Dendritic cell treated with granulocyte-macrophage colony-stimulating factor and Interleukin-4, amounts not matched to agents 40 ng/mL and 50 ng/mL, for 4 days (primary cell): ENCODE results near the gene VPS54.
A peak's percentile ranks its signal among the peaks of the same experiment; 100 is the strongest.

ENCODE experiments used
- H3K27ac Mint-ChIP-seq: one replicate; pipeline ENCODE4 v1.8.0; 2022; ENCODE audit warnings: mild to moderate bottlenecking, mixed read lengths
- H3K27me3 Mint-ChIP-seq: one replicate; pipeline ENCODE4 v1.8.0; 2022; ENCODE audit warnings: mild to moderate bottlenecking, mixed read lengths
- H3K36me3 Mint-ChIP-seq: one replicate; pipeline ENCODE4 v1.8.0; 2022; ENCODE audit warnings: low read depth, mixed read lengths
- H3K4me1 Mint-ChIP-seq: one replicate; pipeline ENCODE4 v1.8.0; 2022; ENCODE audit warnings: low read depth, mixed read lengths
- H3K4me3 Mint-ChIP-seq: one replicate; pipeline ENCODE4 v1.8.0; 2022; ENCODE audit warnings: mild to moderate bottlenecking, moderate library complexity, mixed read lengths
- H3K9me3 Mint-ChIP-seq: one replicate; pipeline ENCODE4 v1.8.0; 2022; ENCODE audit warnings: mixed read lengths
- intact Hi-C: fragments of 100-400 bp; cut with micrococcal nuclease; formaldehyde crosslinking; loops from one replicate; pipeline ENCODE4 v1.15.0; 2022

Gene VPS54

DNA sequence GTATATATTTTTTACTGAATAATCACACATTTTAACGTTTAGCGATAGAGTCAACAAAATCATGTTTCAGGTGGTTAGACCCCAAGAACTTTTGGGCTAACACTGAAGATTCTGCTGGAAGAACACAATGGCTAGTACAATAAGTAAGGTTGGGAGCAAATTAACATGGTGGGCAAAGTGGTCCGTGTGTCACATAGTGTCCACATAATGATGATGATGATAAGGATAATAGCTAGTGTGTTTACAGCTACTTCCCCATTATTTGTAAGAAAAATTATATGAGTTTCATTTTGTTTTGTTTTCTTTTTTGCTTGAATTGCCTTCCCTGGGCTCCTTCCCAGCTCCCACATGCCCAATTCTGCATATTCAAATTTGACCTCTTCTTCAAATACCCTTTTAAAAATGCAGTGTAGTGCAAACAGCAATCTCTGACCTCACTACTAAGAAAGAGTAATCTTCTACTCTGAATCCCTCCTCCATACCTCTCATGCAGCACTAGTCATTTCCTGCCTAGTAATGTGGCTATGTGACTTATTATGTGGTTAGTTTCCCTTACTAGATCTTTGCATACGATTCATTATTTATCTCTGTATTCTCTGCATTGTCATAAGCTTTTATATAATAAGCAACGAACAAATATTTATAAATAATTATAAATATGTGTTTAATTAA, 16.9 kb upstream of the VPS54 start:
- Mint-ChIP-seq H3K4me1 (peaks cover 27% of the 10 kb centered on the region), H3K36me3 (no peaks in the 10 kb centered on the region), H3K27ac (peak overlapping the region; percentile 28), H3K27me3 (no peaks in the 10 kb centered on the region), H3K9me3 (peaks cover 18% of the 10 kb centered on the region), H3K4me3 (peak overlapping the region; percentile 27)
- intact Hi-C loops = no loop called here

DNA sequence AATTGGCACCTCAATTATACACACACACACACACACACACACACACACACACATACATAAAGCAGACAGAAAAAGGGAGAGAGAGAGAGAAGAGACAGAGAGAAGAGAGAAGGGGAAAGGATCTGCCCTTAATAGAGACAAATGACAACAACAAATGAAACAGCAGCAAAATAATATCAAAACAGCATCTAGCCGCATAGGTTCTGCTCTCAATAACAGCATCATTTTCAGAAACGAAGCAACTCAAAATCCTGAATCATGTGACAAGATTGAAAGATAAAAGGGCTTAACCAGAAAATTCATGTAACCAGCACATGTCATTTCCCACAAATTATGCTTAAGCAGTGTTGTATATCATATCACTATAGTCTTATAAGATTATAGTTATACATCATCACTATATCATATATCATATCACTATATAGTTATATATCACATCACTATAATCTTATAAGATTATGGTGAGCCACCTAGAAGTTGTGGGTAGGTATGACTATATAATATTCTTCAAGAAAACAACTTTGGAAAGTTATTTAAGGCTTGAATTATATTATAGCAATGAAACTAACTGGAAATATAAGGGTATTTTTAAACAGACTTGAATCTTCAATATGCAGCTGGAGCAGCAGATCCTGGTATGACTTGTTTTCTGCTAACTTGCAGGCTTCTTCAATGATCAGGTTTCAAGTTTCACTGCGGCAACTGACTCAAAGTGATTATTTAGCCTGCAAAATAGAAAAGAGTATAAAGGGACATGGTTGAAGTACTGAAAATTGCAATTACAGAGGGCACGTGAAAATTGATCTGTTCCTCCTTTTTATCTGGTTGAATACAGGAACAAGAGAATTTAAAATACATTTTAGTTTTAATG, 16.1 kb upstream of the VPS54 start:
- Mint-ChIP-seq H3K36me3 (no peaks in the 10 kb centered on the region), H3K9me3 (peaks cover 18% of the 10 kb centered on the region), H3K27ac (no peak overlapping the region), H3K27me3 (no peaks in the 10 kb centered on the region), H3K4me3 (no peak overlapping the region), H3K4me1 (peaks cover 25% of the 10 kb centered on the region)
- intact Hi-C loops = no loop called here

DNA sequence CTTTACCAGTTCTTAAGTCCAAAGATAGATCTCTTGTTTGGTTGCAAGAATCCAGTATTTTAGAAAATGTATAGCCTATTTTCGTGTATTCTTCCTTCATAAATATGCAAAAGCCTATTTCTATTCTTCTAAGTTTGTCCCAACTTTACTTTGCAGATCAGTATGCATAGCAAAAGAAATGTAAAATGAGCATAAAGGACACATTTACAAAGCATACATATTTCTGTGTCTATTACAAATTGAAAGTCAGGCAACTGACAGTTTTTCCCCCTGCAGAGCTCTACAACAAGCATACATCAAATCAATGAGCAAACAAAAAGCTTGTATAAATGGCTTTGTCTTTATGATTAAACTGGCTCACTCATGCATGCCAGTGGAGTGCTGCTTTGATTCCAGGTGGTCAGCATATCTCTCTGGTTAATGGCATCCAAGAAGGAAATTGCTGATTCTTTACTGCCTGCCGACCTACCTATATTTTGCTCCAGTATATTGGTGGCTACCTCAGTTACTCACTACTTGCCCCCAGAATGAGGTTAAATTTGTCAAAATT, 10.0 kb upstream of the VPS54 start:
- H3K27me3 Mint-ChIP-seq = no peaks in the 10 kb centered on the region
- H3K27ac Mint-ChIP-seq = no peak overlapping the region
- peaks cover 7% of the 10 kb centered on the region for H3K4me1 Mint-ChIP-seq
- peaks cover 8% of the 10 kb centered on the region for H3K9me3 Mint-ChIP-seq
- intact Hi-C loops = no loop called here
- H3K36me3 Mint-ChIP-seq = no peaks in the 10 kb centered on the region
- H3K4me3 Mint-ChIP-seq = no peak overlapping the region

DNA sequence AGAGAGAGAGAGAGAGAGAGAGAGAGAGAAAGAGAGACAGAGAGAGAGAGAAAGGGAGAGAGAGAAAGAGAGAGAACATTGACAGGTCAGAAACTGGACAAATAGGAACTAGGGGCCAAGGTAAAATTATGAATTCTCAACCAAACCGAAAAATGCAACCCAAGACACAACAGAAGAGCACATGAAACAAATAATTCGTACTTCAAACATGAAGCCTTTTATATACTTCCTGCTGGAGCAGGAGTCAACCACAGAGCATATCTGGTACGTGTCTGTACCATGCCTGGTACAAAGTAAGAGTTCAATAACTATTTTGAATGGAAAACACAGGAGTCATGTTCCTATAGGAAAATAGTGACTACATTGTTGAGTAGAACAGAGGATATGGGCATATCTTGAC, 6.5 kb upstream of the VPS54 start:
- Mint-ChIP-seq H3K27ac (no peak overlapping the region), H3K4me3 (no peak overlapping the region), H3K36me3 (no peaks in the 10 kb centered on the region), H3K9me3 (no peaks in the 10 kb centered on the region), H3K4me1 (no peaks in the 10 kb centered on the region), H3K27me3 (no peaks in the 10 kb centered on the region)
- intact Hi-C loops = no loop called here

DNA sequence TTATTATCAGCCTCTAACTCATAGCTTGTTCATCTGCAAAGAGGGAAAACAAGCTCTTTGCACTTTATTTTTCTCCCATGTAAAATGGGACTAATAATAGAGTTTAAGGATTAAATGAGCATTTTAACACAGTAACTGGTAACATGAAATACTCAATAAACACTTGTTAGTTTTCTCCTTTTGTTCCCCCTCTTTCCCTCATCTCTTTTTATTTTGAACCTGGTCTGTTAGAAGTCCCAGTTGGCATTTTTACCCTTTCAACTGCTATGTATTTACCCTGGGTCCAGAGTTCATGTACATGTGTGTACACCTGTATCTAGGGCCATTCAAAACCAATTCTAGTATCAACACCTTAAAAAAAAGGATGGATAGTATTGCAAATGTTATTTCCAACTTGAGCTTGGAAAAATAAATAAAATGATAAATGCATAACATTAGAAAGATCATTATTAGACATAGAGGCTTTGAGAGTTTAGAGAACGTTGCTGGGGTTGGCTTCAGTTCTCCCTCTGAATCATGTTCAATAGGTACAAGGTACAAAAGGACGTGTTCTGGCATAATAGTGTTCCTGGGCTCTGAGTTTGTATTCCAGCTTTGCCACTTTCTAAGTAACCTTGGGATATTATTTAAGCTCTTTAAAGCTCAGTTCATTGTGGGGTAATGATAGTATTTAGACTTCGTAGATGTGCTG, 5.2 kb upstream of the VPS54 start:
- intact Hi-C loops = no loop called here
- H3K27me3 Mint-ChIP-seq = no peaks in the 10 kb centered on the region
- H3K36me3 Mint-ChIP-seq = peaks cover 6% of the 10 kb centered on the region

DNA sequence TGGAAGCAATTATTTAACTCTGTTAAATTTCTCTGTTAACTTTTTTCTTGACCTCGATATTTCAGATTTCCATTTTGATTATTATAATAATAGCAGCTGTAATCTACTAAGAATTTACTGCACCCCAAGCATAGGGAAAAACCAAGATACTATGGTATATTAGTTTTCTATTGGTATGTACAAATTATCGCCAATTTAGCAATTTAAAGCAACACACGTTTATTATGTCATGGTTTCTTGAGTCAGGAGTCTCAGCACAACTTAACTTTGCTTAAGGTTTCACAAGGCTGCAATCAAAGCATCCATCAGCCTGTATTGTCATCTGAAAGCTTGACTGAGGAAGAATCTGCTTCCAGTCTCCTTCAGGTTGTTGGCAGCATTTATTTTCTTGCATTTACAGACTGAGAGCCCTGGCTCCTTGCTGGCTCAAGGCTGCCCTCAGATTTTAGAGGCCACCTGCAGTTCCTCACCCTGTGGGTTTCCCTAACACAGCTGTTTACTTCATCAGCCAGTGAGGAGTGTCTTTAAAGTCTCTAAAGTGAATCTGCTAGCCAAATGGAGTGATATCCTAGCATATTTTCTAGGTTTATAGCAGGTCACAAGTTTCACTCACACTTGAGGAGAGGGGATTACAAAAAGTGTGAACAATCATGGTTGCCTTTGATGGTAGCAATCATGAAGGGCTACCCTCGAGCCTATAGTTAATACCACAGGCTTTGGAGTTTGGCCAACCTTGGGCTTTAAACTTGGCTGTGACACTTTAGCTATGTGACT, 4.4 kb upstream of the VPS54 start:
- H3K9me3 Mint-ChIP-seq = no peaks in the 10 kb centered on the region
- H3K36me3 Mint-ChIP-seq = peaks cover 10% of the 10 kb centered on the region
- H3K4me3 Mint-ChIP-seq = no peak overlapping the region
- H3K27ac Mint-ChIP-seq = no peak overlapping the region
- intact Hi-C loops = no loop called here
- H3K27me3 Mint-ChIP-seq = no peaks in the 10 kb centered on the region
- H3K4me1 Mint-ChIP-seq = peaks cover 15% of the 10 kb centered on the region

More for the DNA sequence above, 5.2 kb upstream of the VPS54 start:
- Mint-ChIP-seq H3K4me1 (peaks cover 13% of the 10 kb centered on the region), H3K4me3 (no peak overlapping the region), H3K9me3 (no peaks in the 10 kb centered on the region), H3K27ac (no peak overlapping the region)

DNA sequence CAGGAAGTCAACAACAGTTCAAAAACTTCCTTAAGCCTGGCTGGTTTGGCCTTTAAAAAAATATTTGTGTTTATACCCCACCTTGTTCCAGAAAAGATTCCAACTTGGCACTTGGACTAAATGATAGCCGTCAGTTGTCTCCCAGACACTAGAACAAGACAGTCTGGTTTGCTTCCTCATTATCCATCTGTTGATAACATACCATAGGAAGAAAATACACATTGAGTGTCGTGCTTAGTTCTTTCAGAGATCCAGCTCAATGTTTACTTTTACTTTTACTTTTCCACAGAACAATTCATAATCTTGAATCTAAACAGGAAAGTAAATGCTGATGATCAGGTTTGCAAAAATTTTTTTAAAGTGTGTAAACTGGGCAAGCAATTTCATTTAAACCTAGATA, 2.4 kb upstream of the VPS54 start:
- intact Hi-C loops = no loop called here

DNA sequence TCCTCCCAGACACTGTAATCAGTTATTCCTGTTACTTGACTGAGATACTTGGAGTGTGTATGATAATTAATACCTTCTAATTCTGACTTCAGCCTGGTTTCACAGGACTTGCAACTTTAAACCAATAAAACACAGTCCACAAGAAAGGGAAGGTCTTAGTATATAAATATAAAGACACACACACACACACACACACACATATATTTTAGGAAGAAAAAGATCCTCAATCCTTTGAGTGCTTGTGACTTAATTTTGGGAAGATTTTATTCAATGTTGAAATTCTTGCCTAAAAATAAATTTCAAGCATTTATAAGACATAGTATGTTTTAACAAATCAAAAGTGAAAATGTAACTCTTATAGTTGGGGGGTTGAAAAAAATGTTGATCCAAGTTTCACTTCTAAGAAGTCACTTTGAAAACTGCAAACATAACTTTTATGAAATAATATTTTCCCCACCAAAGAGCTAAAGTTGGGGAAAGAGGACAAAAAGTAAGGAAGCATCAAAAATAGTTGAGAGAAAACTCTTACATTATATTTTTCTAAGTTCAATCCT, 824 bp upstream of the VPS54 start:
- Mint-ChIP-seq H3K4me1 (peaks cover 30% of the 10 kb centered on the region), H3K4me3 (peak overlapping the region; percentile 93)

More for the DNA sequence above, 2.4 kb upstream of the VPS54 start:
- peaks cover 18% of the 10 kb centered on the region for H3K36me3 Mint-ChIP-seq
- peaks cover 21% of the 10 kb centered on the region for H3K4me1 Mint-ChIP-seq
- H3K27me3 Mint-ChIP-seq = no peaks in the 10 kb centered on the region
- H3K9me3 Mint-ChIP-seq = no peaks in the 10 kb centered on the region
- H3K27ac Mint-ChIP-seq = no peak overlapping the region
- H3K4me3 Mint-ChIP-seq = no peak overlapping the region

DNA sequence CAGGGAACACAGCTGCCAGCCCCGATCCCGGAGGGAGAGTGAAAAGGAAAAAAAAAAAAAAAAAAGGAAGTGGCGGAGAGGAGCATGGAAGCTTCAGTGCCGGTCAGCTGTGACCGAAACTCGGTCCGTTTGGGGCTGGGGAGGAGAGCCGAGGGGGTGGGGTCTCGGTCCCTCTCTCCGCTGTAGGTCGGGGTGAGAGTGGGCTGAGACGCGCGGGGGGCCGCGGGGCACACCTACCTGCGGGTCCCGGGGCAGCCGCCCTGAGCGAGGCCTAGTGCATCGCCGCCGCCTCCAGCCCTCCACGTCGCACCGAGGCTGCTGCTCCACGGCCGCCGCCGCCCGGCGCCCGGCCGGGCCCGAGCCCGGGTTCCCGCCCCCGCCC, 536 bp downstream of the VPS54 start:
- H3K27me3 Mint-ChIP-seq = no peaks in the 10 kb centered on the region
- H3K36me3 Mint-ChIP-seq = peaks cover 18% of the 10 kb centered on the region
- H3K4me1 Mint-ChIP-seq = peaks cover 36% of the 10 kb centered on the region
- peak overlapping the region; percentile 100 for H3K27ac Mint-ChIP-seq
- H3K9me3 Mint-ChIP-seq = no peaks in the 10 kb centered on the region
- intact Hi-C loops = loop anchor here (5.0 kb wide), 1 partner anchor 176 kb away; the partner anchor contains the start of gene UGP2
- peak overlapping the region; percentile 93 for H3K4me3 Mint-ChIP-seq

More for the DNA sequence above, 824 bp upstream of the VPS54 start:
- Mint-ChIP-seq H3K9me3 (no peaks in the 10 kb centered on the region), H3K27me3 (no peaks in the 10 kb centered on the region), H3K27ac (peak overlapping the region; percentile 100), H3K36me3 (peaks cover 18% of the 10 kb centered on the region)
- intact Hi-C loops = loop anchor here (5.0 kb wide), 1 partner anchor 178 kb away; the partner anchor contains the start of gene UGP2

DNA sequence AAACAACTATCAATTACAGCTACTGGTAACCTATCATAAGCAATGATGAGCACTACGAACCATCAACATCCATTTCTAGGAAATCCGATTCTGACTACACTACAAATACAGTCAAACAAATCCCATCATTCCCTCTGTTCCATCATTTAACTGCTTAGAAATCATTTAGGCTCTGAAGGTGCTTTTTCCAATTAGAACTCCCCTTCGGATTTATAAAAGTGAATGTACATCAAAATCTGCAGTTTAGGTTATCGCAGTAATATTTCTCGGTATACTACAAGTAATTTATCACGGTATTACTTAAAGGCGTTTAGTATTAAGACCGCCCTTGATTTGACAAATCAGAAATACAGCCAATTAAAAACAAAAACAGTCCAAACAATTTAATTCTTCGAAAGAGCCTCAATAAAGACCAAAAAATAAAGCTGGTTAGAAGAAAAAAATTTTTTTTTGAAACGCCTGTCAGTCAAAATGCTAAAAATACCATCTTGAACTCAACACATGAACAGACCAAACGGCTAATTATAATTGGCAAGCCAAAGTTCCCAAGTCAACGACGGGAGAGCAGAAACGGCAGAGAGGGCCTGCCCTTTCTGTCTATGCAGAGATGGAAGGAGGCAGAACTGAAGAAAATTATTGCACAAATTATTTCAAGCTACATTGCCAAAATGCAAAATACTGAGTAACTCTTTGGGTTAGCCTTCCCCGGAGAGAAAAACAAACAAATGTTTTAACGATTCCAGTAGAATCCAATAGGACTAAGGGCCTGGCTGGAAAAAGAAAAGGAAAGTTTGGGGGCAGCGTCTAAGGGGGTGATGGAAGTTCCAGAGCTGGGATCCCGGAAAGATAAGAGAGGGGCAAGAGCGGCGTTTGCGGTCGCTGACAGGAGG, 1.2 kb downstream of the VPS54 start:
- peak overlapping the region; percentile 100 for H3K27ac Mint-ChIP-seq
- peaks cover 40% of the 10 kb centered on the region for H3K4me1 Mint-ChIP-seq
- intact Hi-C loops = loop anchor here (5.0 kb wide), 1 partner anchor 176 kb away; the partner anchor contains the start of gene UGP2
- peaks cover 22% of the 10 kb centered on the region for H3K36me3 Mint-ChIP-seq
- H3K27me3 Mint-ChIP-seq = no peaks in the 10 kb centered on the region
- no peaks in the 10 kb centered on the region for H3K9me3 Mint-ChIP-seq
- peak overlapping the region; percentile 93 for H3K4me3 Mint-ChIP-seq

DNA sequence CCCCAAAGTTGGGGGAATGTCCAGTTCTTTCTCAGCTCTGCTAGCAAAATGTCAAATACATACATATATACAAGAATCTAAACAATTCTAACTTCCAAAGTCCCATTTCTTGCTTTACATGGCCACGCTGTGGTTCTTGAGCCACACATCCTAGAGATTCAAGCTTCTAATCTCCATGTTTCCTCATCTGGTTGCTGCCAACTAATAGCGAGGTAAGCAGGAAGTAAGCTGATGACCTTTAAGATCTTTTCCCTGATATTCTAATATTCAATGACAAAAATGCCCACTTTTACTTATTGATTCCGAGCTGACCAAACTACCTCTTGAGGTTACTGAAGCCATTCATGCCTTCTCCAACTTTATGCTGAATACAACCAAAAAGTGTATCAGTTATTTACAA, 3.3 kb downstream of the VPS54 start:
- no peak overlapping the region for H3K27ac Mint-ChIP-seq
- peaks cover 53% of the 10 kb centered on the region for H3K4me1 Mint-ChIP-seq

DNA sequence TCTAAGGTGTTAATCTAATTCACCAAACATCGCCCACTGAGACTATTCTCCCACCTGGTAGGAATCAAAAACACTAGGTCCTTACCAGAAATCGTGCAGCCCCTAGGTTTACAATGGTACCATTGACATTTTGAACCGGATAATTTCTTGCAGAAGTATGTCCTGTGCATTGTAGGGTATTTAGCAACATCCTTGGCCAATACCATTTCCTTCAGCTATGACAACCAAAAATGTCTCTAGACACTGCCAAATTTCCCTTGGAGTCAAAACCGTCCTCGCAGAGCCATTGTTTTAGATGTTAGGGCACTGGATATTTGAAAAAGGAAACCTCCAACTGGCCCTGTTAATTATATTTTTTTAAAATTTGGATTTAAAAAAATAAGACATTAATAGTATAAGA, 3.8 kb downstream of the VPS54 start:
- no peaks in the 10 kb centered on the region for H3K9me3 Mint-ChIP-seq
- no peak overlapping the region for H3K27ac Mint-ChIP-seq
- H3K27me3 Mint-ChIP-seq = no peaks in the 10 kb centered on the region
- peaks cover 31% of the 10 kb centered on the region for H3K36me3 Mint-ChIP-seq
- intact Hi-C loops = loop anchor here (5.0 kb wide), 1 partner anchor 173 kb away; the partner anchor contains the start of gene UGP2
- H3K4me1 Mint-ChIP-seq = peaks cover 50% of the 10 kb centered on the region
- peak overlapping the region; percentile 44 for H3K4me3 Mint-ChIP-seq

More for the DNA sequence above, 3.3 kb downstream of the VPS54 start:
- intact Hi-C loops = loop anchor here (5.0 kb wide), 1 partner anchor 174 kb away; the partner anchor contains the start of gene UGP2
- Mint-ChIP-seq H3K27me3 (no peaks in the 10 kb centered on the region), H3K4me3 (no peak overlapping the region), H3K9me3 (no peaks in the 10 kb centered on the region), H3K36me3 (peaks cover 31% of the 10 kb centered on the region)
